Fibroblast of lung (primary cell): Measurements from ENCODE around the gene RPL10. TPM values are rescaled to one million over a fixed set of nuclear protein-coding genes. Genes with fewer than 3 reads are reported as not detected.

ENCODE experiments used
- DNase-seq, 2 donors: peaks; one replicate each; pipeline versions ENCODE4 v3.0.0 to v3.0.0-alpha.2; 2010; ENCODE audit warnings: low read depth in 2 of 2
- H2AFZ ChIP-seq: 2 replicates; pipeline ENCODE4 v1.5.1; 2012; ENCODE audit warnings: low read length, control low read depth, inconsistent platforms
- H3K27ac ChIP-seq: 2 replicates; pipeline ENCODE4 v1.5.1; 2011; ENCODE audit warnings: low read length, control low read depth; ENCODE audit not compliant: insufficient read depth
- H3K27me3 ChIP-seq: 2 replicates; pipeline ENCODE4 v1.5.1; 2011; ENCODE audit warnings: mild to moderate bottlenecking, low read length; ENCODE audit not compliant: control insufficient read depth, insufficient read depth
- H3K36me3 ChIP-seq: 2 replicates; pipeline ENCODE4 v1.5.1; 2011; ENCODE audit warnings: low read length; ENCODE audit not compliant: control insufficient read depth, insufficient read depth
- H3K4me1 ChIP-seq: 2 replicates; pipeline ENCODE4 v1.5.1; 2011; ENCODE audit warnings: low read length; ENCODE audit not compliant: control insufficient read depth, insufficient read depth; ENCODE audit errors: extremely low read depth
- H3K4me2 ChIP-seq: 2 replicates; pipeline ENCODE4 v1.5.1; 2011; ENCODE audit warnings: low read length, control low read depth; ENCODE audit not compliant: insufficient read depth; ENCODE audit errors: extremely low read depth
- H3K4me3 ChIP-seq, 4 experiments: fragments of 200-600 bp in 1 of 4; sonication (generic) in 1 of 4; replicated peaks in 1 of 4; 2 replicates each; pipeline ENCODE4 v1.5.1; 2011 to 2016; ENCODE audit warnings: low read length in 4 of 4, low read depth in 3 of 4, mild to moderate bottlenecking in 3 of 4, control low read depth in 2 of 4, inconsistent platforms in 1 of 4, mixed read lengths in 1 of 4; ENCODE audit not compliant: insufficient read depth in 1 of 4; ENCODE audit errors: control extremely low read depth in 1 of 4
- H3K79me2 ChIP-seq: 2 replicates; pipeline ENCODE4 v1.5.1; 2012; ENCODE audit warnings: mild to moderate bottlenecking, low read length, inconsistent platforms; ENCODE audit not compliant: control insufficient read depth, insufficient read depth
- H3K9ac ChIP-seq: 2 replicates; pipeline ENCODE4 v1.5.1; 2011; ENCODE audit warnings: mild to moderate bottlenecking, low read length, control low read depth; ENCODE audit not compliant: insufficient read depth
- H3K9me3 ChIP-seq: 2 replicates; pipeline ENCODE4 v1.5.1; 2012; ENCODE audit warnings: low read depth, low read length; ENCODE audit not compliant: control insufficient read depth, insufficient read depth
- H4K20me1 ChIP-seq: 2 replicates; pipeline ENCODE4 v1.5.1; 2011; ENCODE audit warnings: low read length; ENCODE audit not compliant: control insufficient read depth, insufficient read depth; ENCODE audit errors: extremely low read depth
- CTCF ChIP-seq, 2 donors: IDR thresholded peaks in 1 of 2; conservative IDR thresholded peaks in 1 of 2; 1 replicate in 1 of 2; 2 replicates in 1 of 2; pipeline ENCODE4 v1.5.1; 2011 to 2012; ENCODE audit warnings: low read length in 2 of 2, control low read depth in 1 of 2, inconsistent platforms in 1 of 2, low read depth in 1 of 2, mild to moderate bottlenecking in 1 of 2
- EZH2 ChIP-seq: IDR thresholded peaks from 2 replicates; pipeline ENCODE4 v1.5.1; 2012; ENCODE audit warnings: low read length, control low read depth, mild to moderate bottlenecking; ENCODE audit errors: missing control alignments
- polyA plus RNA-seq, 2 donors: library from polyadenylated mRNA; depleted of rRNA in 1 of 2; stranded (reverse) in 1 of 2; unstranded in 1 of 2; fragments of >200 nt; gene quantifications; 2 replicates each; pipeline ENCODE4 v1.2.1, GENCODE V29; 2011 to 2012; ENCODE audit warnings: missing spikeins in 1 of 2
- total RNA-seq: library from RNA; depleted of rRNA; stranded (reverse); fragments of >200 nt; gene quantifications from 2 replicates; pipeline ENCODE4 v1.2.1, GENCODE V29; 2014

The RPL10 gene
- total and polyA plus RNA-seq, 2 donors (not counting 1 experiment from before 2014, with no cell fraction given), result 2,319 to 4,527 TPM

DNA sequence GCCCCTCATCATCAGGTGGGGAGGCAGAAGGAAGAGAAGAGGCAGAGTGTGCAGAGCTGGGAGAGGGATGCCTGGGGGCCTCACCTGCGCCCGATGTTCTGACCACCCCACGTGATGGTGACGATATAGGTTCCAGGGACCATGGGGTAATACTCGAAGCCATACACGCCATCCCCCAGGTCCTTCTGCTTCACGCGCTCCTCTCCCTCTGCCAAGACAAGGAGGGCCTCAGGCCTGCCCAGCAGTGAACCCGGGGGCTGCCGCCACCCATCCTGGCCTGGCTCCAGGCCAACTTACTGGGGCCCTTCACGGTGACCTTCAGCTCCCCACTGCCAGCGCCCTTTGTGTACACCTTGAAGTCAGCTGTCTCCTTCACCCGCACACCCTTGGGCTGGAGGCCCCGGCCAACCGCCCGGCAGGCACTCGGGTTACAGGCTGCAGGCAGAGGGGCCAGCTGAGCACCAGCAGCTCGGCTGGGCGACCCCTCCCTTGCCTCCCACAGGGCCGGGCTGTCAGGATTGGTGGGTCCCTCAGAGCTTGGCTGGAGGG, 33.1 kb upstream of the RPL10 start:
- Histone ChIP-seq H3K79me2 (peaks cover 88% of the 10 kb centered on the region), H3K4me3 (no peak overlapping the region), H3K27ac (no peak overlapping the region), H4K20me1 (no peaks in the 10 kb centered on the region), H3K9ac (no peak overlapping the region), H2AFZ (no peak overlapping the region), H3K36me3 (peaks cover 51% of the 10 kb centered on the region), H3K4me2 (peak overlapping the region; percentile 25), H3K27me3 (no peaks in the 10 kb centered on the region), H3K4me1 (peaks cover 6% of the 10 kb centered on the region), H3K9me3 (no peaks in the 10 kb centered on the region)
- no peak for DNase-seq
- no peak for TF ChIP-seq EZH2
- no peak for TF ChIP-seq CTCF (conservative IDR thresholded peaks at IDR 0.05 in 1 of 2, IDR thresholded peaks at IDR 0.05 in 1 of 2; ENCODE audit: low read depth in 1 of 2, low read length in 2 of 2)

- Histone ChIP-seq H4K20me1 (no peaks in the 10 kb centered on the region), H3K4me1 (peaks cover 6% of the 10 kb centered on the region), H3K27ac (no peak overlapping the region), H3K9ac (no peak overlapping the region), H3K9me3 (no peaks in the 10 kb centered on the region), H3K27me3 (no peaks in the 10 kb centered on the region), H3K36me3 (peaks cover 50% of the 10 kb centered on the region), H3K79me2 (peaks cover 89% of the 10 kb centered on the region), H3K4me3 (peak overlapping the region in 1 of 4 experiments; percentile 1), H3K4me2 (peak overlapping the region; percentile 35), H2AFZ (no peak overlapping the region)
- TF ChIP-seq EZH2 (no peak), CTCF (conservative IDR thresholded peaks at IDR 0.05 in 1 of 2, IDR thresholded peaks at IDR 0.05 in 1 of 2; ENCODE audit: low read depth in 1 of 2, low read length in 2 of 2) (no peak)
- DNase-seq, result no peak
These were observed 32.0 kb upstream of the RPL10 start for GRCh38 chrX:154365997-154366665.

DNA sequence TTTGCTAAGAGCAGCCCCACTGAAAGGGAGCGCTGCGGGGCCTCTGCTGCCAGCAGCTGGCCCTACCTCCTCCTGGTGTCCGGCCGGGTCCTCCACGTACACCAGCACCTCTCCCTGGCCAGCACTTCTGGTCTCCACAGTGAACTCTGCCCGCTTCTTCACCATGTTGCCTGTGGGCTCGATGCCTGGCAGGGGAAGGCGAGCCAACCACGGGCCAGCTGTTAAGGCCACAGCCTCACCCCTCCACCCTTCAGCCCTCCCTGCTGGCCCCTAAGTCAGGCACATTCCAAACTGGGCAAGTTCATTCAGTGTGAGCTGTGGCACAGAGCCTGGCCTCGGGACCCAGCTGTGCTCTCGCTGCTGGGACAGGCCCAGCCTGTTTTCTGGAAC, 31.5 kb upstream of the RPL10 start:
- Histone ChIP-seq H3K27ac (peak overlapping the region; percentile 92), H4K20me1 (no peaks in the 10 kb centered on the region), H3K79me2 (peaks cover 84% of the 10 kb centered on the region), H3K4me1 (peaks cover 6% of the 10 kb centered on the region), H3K4me2 (peak overlapping the region; percentile 80), H3K4me3 (peak overlapping the region in 1 of 4 experiments; percentile 86), H2AFZ (no peak overlapping the region), H3K9ac (no peak overlapping the region), H3K27me3 (no peaks in the 10 kb centered on the region), H3K9me3 (no peaks in the 10 kb centered on the region), H3K36me3 (peaks cover 46% of the 10 kb centered on the region)
- TF ChIP-seq CTCF (conservative IDR thresholded peaks at IDR 0.05 in 1 of 2, IDR thresholded peaks at IDR 0.05 in 1 of 2; ENCODE audit: low read depth in 1 of 2, low read length in 2 of 2) (no peak), EZH2 (no peak)
- DNase-seq, result peak in 1 of 2 donors; percentile 50
